Measurements from ENCODE around the gene RNF224. TPM values are rescaled to one million over a fixed set of nuclear protein-coding genes. Genes with fewer than 3 reads are reported as not detected.

Gene RNF224
- polyA plus RNA-seq, 1 donor (not counting 4 experiments of a cell fraction or from before 2014, with no cell fraction given): not detected

DNA sequence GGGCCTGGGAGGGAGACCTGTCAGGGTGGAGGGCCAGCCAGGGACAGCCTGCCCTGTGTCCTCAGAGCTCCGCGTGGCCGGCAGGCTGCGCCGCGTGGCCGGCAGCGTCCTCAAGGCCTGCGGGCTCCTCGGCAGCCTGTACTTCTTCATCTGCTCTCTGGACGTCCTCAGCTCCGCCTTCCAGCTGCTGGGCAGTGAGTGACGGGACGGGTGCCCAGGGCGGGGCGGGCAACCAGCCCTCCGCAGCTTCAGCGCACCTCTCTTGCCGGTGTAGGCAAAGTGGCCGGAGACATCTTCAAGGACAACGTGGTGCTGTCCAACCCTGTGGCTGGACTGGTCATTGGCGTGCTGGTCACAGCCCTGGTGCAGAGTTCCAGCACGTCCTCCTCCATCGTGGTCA lies 5.2 kb downstream of the RNF224 start:
- no peak overlapping the region for H2AFZ ChIP-seq (ENCODE audit: control insufficient read depth, low read length)
- H3K9ac ChIP-seq (ENCODE audit: control insufficient read depth, extremely low read depth, insufficient read depth, low read length): no peak overlapping the region
- no peaks in the 10 kb centered on the region for H3K79me2 ChIP-seq (ENCODE audit: control insufficient read depth, insufficient read depth, low read length)
- H4K20me1 ChIP-seq (ENCODE audit: control insufficient read depth, extremely low read depth, insufficient read depth, low read length): no peaks in the 10 kb centered on the region
- DNase-seq (ENCODE audit: low read depth, low spot score): no peak
- peaks cover 15% of the 10 kb centered on the region for H3K27me3 ChIP-seq (ENCODE audit: control insufficient read depth, extremely low read depth, insufficient read depth, low read length)
- H3K9me1 ChIP-seq (ENCODE audit: control insufficient read depth, extremely low read depth, insufficient read depth, low read length): no peaks in the 10 kb centered on the region
- H3K27ac ChIP-seq (ENCODE audit: control insufficient read depth, insufficient read depth, low read length): no peak overlapping the region
- no peak overlapping the region for H3K4me3 ChIP-seq (ENCODE audit: control insufficient read depth in 2 of 3, extremely low read depth in 1 of 3, insufficient read depth in 2 of 3, low read depth in 1 of 3, low read length in 3 of 3)
- peaks cover 2% of the 10 kb centered on the region for H3K4me1 ChIP-seq (ENCODE audit: control insufficient read depth, extremely low read depth, insufficient read depth, low read length)
- H3K9me3 ChIP-seq (ENCODE audit: control insufficient read depth, low read depth, low read length): no peaks in the 10 kb centered on the region
- no peak for FAIRE-seq
- no peak overlapping the region for H3K4me2 ChIP-seq (ENCODE audit: control insufficient read depth, extremely low read depth, insufficient read depth, low read depth, low read length)
- TF ChIP-seq, protein P1, sequence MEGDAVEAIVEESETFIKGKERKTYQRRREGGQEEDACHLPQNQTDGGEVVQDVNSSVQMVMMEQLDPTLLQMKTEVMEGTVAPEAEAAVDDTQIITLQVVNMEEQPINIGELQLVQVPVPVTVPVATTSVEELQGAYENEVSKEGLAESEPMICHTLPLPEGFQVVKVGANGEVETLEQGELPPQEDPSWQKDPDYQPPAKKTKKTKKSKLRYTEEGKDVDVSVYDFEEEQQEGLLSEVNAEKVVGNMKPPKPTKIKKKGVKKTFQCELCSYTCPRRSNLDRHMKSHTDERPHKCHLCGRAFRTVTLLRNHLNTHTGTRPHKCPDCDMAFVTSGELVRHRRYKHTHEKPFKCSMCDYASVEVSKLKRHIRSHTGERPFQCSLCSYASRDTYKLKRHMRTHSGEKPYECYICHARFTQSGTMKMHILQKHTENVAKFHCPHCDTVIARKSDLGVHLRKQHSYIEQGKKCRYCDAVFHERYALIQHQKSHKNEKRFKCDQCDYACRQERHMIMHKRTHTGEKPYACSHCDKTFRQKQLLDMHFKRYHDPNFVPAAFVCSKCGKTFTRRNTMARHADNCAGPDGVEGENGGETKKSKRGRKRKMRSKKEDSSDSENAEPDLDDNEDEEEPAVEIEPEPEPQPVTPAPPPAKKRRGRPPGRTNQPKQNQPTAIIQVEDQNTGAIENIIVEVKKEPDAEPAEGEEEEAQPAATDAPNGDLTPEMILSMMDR (optimal IDR thresholded peaks at IDR 0.05 in 1 of 3, IDR thresholded peaks at IDR 0.05 in 1 of 3, conservative IDR thresholded peaks at IDR 0.05 in 1 of 3; ENCODE audit: extremely low read depth in 1 of 3, insufficient read depth in 2 of 3, low read length in 3 of 3): no peak
- TF ChIP-seq EZH2 (IDR thresholded peaks at IDR 0.05; ENCODE audit: low read length): peak; percentile 8
- H3K36me3 ChIP-seq (ENCODE audit: control insufficient read depth in 2 of 2, extremely low read depth in 1 of 2, insufficient read depth in 2 of 2, low read length in 2 of 2): no peaks in the 10 kb centered on the region
- dilution Hi-C loops (cut with MboI; ENCODE audit: extremely low pct_ligation_motif_present, low sequenced_read_pairs): no loop called here

DNA sequence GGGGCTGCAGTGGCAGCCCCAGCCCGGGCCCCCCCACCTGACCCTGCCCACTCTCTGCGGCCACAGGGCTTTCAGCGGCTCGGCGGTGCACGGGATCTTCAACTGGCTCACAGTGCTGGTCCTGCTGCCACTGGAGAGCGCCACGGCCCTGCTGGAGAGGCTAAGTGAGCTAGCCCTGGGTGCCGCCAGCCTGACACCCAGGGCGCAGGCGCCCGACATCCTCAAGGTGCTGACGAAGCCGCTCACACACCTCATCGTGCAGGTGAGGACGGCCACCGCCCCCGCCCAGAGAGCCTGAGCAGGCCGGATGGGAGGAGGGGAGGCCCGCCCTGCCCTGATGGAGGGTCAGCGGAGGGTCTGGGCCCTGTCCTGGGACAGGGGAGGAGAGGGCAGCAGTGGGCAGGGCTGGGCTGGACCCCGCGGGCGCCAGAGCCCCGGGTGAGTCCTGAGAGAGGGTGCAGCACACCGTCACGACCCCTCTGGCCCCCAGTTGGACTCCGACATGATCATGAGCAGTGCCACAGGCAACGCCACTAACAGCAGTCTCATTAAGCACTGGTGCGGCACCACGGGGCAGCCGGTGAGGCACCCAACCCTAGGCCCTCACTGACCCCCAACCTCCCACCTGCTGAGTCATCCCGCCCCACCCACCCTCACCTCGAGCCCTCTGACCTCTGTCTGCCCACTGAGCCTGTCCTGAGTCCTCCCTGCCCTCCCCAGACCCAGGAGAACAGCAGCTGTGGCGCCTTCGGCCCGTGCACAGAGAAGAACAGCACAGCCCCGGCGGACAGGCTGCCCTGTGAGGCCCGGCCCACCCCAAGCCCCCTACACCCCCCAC lies 6.1 kb downstream of the RNF224 start:
- dilution Hi-C loops (cut with MboI; ENCODE audit: extremely low pct_ligation_motif_present, low sequenced_read_pairs): no loop called here
- H3K9me3 ChIP-seq (ENCODE audit: control insufficient read depth, low read depth, low read length): no peaks in the 10 kb centered on the region
- DNase-seq (ENCODE audit: low read depth, low spot score) (no peak), FAIRE-seq (no peak)
- no peaks in the 10 kb centered on the region for H3K9me1 ChIP-seq (ENCODE audit: control insufficient read depth, extremely low read depth, insufficient read depth, low read length)
- H4K20me1 ChIP-seq (ENCODE audit: control insufficient read depth, extremely low read depth, insufficient read depth, low read length): no peaks in the 10 kb centered on the region
- TF ChIP-seq EZH2 (IDR thresholded peaks at IDR 0.05; ENCODE audit: low read length): no peak
- TF ChIP-seq, protein P1 (optimal IDR thresholded peaks at IDR 0.05 in 1 of 3, IDR thresholded peaks at IDR 0.05 in 1 of 3, conservative IDR thresholded peaks at IDR 0.05 in 1 of 3; ENCODE audit: extremely low read depth in 1 of 3, insufficient read depth in 2 of 3, low read length in 3 of 3): peak in 1 of 3 experiments; percentile 17
- peaks cover 15% of the 10 kb centered on the region for H3K27me3 ChIP-seq (ENCODE audit: control insufficient read depth, extremely low read depth, insufficient read depth, low read length)
- H3K27ac ChIP-seq (ENCODE audit: control insufficient read depth, insufficient read depth, low read length): no peak overlapping the region
- H3K79me2 ChIP-seq (ENCODE audit: control insufficient read depth, insufficient read depth, low read length): no peaks in the 10 kb centered on the region
- H3K4me3 ChIP-seq (ENCODE audit: control insufficient read depth in 2 of 3, extremely low read depth in 1 of 3, insufficient read depth in 2 of 3, low read depth in 1 of 3, low read length in 3 of 3): no peak overlapping the region
- peaks cover 0 to 2% of the 10 kb centered on the region in 2 experiments for H3K36me3 ChIP-seq (ENCODE audit: control insufficient read depth in 2 of 2, extremely low read depth in 1 of 2, insufficient read depth in 2 of 2, low read length in 2 of 2)
- H3K4me1 ChIP-seq (ENCODE audit: control insufficient read depth, extremely low read depth, insufficient read depth, low read length): no peaks in the 10 kb centered on the region
- H3K4me2 ChIP-seq (ENCODE audit: control insufficient read depth, extremely low read depth, insufficient read depth, low read depth, low read length): no peak overlapping the region
- no peak overlapping the region for H2AFZ ChIP-seq (ENCODE audit: control insufficient read depth, low read length)
- no peak overlapping the region for H3K9ac ChIP-seq (ENCODE audit: control insufficient read depth, extremely low read depth, insufficient read depth, low read length)
